ENCODE measurements around the gene C3.
"Not testable (repeated sequence)": the region's sequence is repeated elsewhere in the genome, so short reads cannot be mapped to it uniquely, and the experiment has no call there.

Gene C3

GRCh38 chr19:6662702-6663101 is 57.7 kb downstream of the C3 start:
- no peak for DNase-seq (ENCODE audit: low read depth)

DNA sequence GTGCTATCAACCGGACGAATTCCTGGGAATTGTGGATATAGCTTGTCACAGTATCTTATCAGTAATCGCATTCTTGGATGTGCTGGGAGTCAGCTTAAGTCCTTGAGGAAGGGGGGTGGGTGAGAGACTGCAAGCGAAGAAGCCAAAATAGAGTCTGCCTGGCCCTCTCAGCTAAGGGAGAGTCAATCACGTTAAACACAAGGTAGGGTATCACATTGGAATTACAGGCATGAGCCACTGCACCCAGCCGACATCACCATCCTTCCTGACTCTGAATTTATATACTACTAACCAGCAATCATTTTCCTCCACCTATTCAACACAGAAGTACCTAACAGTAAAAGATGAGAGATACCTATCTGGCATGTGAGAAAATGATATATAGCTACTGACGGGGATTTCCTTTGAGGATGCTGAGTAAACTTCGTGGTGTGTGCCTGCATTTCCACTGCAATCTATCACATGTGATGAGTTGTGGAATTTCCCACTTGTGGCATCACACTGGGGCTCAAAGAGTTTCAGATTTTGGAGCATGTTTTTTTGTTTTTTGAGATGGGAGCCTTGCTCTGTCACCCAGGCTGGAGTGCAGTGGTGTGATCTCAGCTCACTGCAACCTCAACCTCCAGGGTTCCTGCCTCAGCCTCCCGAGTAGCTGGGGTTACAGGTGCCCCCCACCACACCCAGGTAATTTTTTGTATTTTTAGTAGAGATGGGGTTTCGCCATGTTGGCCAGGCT is 58.8 kb downstream of the C3 start:
- peak; percentile 13 for DNase-seq (ENCODE audit: low read depth)

GRCh38 chr19:6660930-6661329 is 59.5 kb downstream of the C3 start:
- DNase-seq (ENCODE audit: low read depth) = no peak

DNA sequence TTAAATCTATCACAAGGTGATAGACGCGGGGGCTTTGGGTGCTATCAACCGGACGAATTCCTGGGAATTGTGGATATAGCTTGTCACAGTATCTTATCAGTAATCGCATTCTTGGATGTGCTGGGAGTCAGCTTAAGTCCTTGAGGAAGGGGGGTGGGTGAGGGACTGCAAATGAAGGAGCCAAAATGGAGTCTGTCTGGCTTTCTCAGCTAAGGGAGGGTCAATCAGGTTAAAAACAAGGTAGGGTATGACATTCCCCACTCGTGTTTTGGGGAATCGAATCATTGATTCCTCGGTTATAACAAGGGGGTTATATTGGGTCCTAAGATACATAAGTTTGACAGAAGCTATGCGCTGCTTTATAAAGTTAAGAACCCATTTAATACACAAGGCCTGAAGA is 64.1 kb downstream of the C3 start:
- not testable (repeated sequence) for DNase-seq (ENCODE audit: low read depth)

- DNase-seq (ENCODE audit: low read depth) = no peak
Observed at GRCh38 chr19:6654347-6655310, 65.8 kb downstream of the C3 start.

- no peak for DNase-seq (ENCODE audit: low read depth)
Observed at GRCh38 chr19:6652805-6653094, 67.7 kb downstream of the C3 start.

DNA sequence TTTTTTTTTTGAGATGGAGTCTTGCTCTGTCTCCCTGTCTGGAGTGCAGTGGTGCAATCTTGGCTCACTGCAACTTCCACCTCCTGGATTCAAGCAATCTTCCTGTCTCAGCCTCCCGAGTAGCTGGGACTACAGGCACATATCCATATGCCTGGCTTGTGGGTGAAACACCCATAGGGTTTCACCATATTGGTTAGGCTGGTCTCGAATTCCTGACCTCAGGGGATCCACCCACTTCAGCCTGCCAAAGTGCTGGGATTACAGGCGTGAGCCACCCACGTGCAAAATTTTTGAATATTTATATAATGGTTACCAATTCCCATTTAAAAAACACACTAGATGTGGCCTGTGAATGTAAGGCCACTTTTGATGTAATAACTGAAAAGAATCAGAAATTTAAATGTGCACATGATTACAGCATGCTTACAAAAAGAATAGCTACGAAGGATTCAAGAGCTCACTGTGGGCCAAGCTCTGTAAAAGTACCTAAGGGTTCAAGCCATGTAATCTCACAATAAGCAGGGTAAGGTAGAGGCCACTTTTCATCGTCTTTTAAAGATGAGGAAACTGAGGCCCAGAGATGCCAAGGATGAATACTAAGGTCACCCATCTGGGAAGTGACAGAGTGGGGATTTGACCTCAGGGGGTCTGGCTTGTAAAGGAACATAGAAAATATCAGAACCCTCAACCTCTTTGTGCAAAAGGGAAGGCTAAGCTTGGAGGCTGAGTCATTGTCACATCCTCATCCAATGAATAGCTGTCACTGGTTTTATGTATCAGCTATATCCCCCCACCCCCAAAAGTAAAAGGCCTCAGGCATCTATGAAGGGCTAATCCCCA is 68.3 kb downstream of the C3 start:
- no peak for DNase-seq (ENCODE audit: low read depth)

DNA sequence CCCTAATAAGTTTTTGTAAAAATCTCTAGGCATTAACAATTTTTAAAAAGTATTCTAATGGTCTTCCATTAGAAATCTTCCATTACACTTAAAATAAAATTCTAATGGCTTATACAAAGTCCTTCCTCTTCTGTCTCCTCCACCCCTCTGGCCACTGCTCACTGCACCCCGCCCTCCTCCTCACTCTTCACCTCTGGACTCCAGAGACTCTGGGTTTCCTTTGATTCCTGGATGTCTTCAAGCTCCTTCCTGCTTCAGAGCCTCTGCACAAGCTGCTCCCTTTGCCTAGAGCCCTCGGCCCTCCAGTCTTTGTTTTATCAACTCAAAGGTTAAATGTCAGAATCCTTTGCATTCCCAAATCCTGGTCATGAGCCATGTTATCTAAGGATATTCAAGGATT is 71.3 kb downstream of the C3 start:
- DNase-seq (ENCODE audit: low read depth) = no peak

- DNase-seq (ENCODE audit: low read depth) = no peak
Observed at GRCh38 chr19:6648141-6648715, 72.2 kb downstream of the C3 start.

DNA sequence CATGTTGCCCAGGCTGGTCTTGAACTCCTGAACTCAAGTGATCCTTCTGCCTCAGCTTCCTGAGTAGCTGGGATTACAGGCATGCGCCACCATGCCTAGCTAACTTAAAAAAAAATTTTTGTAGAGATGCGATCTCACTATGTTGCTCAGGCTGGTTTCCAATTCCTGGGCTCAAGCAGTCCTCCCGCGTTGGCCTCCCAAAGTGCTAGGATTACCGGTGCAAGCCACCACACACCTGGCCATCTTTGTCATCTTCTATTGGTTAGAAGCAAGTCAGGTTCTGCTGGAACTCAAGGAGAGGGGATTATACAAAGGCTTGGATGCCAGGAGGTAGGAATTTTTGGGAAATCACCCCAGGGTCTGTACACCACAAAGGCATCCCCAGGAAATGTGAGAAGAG is 75.7 kb downstream of the C3 start:
- no peak for DNase-seq (ENCODE audit: low read depth)

GRCh38 chr19:6640333-6640732 is 80.1 kb downstream of the C3 start:
- DNase-seq (ENCODE audit: low read depth) = not testable (repeated sequence)

DNA sequence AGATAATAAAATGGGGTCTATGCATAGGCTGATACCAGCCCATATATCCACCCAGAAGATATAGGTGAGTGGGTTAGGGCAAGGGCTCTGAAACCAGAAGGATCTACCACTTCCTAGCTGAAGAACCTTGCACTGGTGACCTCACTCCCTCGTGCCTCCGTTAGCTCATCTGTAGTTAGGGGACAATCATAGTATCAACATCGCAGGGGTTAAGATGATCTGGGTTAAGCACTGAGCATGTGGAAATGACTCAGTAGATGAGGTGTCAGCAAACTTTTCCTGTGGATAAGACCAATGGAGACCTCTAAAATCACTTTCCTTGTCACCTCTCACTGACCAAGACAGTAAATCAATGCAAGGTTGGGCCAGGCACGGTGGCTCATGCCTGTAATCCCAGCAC is 81.0 kb downstream of the C3 start:
- DNase-seq (ENCODE audit: low read depth) = no peak

DNA sequence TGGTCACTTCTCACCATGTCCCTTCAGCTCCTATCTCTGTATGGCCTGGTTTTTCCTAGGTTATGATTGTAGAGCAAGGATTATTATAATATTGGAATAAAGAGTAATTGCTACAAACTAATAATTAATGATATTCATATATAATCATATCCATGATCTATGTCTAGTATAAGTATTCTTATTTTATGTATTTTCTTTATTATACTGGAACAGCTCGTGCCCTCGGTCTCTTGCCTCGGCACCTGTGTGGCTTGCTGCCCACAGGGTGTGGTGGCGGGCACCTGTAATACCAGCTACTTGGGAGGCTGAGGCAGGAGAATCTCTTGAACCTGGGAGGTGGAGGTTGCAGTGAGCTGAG is 87.0 kb downstream of the C3 start:
- DNase-seq (ENCODE audit: low read depth) = not testable (repeated sequence)

DNA sequence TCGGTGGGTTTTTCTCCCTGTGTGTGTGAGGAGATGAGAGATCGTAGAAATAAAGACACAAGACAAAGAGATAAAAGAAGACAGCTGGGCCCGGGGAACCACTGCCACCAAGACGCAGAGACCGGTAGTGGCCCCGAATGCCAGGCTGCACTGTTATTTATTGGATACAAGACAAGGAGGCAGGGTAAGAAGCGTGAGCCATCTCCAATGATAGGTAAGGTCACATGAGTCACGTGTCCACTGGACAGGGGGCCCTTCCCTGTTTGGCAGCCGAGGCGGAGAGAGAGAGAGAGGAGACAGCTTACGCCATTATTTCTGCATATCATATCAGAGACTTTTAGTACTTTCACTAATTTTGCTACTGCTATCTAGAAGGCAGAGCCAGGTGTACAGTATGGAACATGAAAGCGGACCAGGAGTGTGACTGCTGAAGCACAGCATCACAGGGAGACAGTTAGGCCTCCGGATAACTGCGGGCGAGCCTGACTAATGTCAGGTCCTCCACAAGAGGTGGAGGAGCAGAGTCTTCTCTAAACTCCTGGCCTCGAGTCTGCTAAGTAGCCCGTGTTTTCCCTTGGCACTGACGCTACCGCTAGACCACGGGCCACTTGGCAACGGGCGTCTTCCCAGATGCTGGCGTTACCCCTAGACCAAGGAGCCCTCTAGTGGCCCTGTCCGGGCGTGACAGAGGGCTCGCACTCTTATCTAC is 87.5 kb downstream of the C3 start:
- not testable (repeated sequence) for DNase-seq (ENCODE audit: low read depth)

- peak; percentile 19 for DNase-seq (ENCODE audit: low read depth)
Observed at GRCh38 chr19:6632002-6632621, 88.3 kb downstream of the C3 start.
